Loucy (cell line): ENCODE data around the gene AKAP13.

Experiments
- H2AFZ ChIP-seq: fragments of 200-600 bp; sonication (generic); 2 replicates; pipeline ENCODE4 v1.6.0; 2016; ENCODE audit warnings: antibody characterized with exemption, mild to moderate bottlenecking, low read length, moderate library complexity
- H3F3A ChIP-seq: fragments of 200-600 bp; 2 replicates; pipeline ENCODE4 v1.6.0; 2016; ENCODE audit warnings: antibody characterized with exemption, low read depth, mild to moderate bottlenecking
- H3K27me3 ChIP-seq: fragments of 200-600 bp; sonication (generic); 2 replicates; pipeline ENCODE4 v1.6.1; 2014; ENCODE audit warnings: low read length, mild to moderate bottlenecking; ENCODE audit not compliant: insufficient read depth, poor library complexity, severe bottlenecking
- H3K36me3 ChIP-seq: fragments of 200-600 bp; sonication (generic); 2 replicates; pipeline ENCODE4 v1.6.1; 2016; ENCODE audit warnings: low read length; ENCODE audit not compliant: insufficient read depth
- H3K4me1 ChIP-seq: fragments of 200-600 bp; sonication (generic); 2 replicates; pipeline ENCODE4 v1.5.1; 2014; ENCODE audit warnings: low read length, mild to moderate bottlenecking; ENCODE audit not compliant: insufficient read depth, poor library complexity, severe bottlenecking
- H3K4me2 ChIP-seq: fragments of 200-600 bp; sonication (generic); 2 replicates; pipeline ENCODE4 v1.6.0; 2014; ENCODE audit warnings: antibody characterized with exemption, low read length, low read depth, mild to moderate bottlenecking; ENCODE audit not compliant: poor library complexity, severe bottlenecking
- H3K4me3 ChIP-seq: fragments of 200-600 bp; sonication (generic); 2 replicates; pipeline ENCODE4 v1.5.1; 2014; ENCODE audit warnings: low read length, mild to moderate bottlenecking, mixed read lengths; ENCODE audit not compliant: poor library complexity, severe bottlenecking
- H3K79me2 ChIP-seq: fragments of 200-600 bp; sonication (generic); 2 replicates; pipeline ENCODE4 v1.6.1; 2014; ENCODE audit warnings: low read length; ENCODE audit not compliant: insufficient read depth
- H3K9ac ChIP-seq: fragments of 200-600 bp; sonication (generic); 2 replicates; pipeline ENCODE4 v1.6.0; 2014; ENCODE audit warnings: mild to moderate bottlenecking, low read depth, low read length, moderate library complexity; ENCODE audit not compliant: poor library complexity, severe bottlenecking
- H3K9me2 ChIP-seq: fragments of 200-600 bp; sonication (generic); replicated peaks from 2 replicates; pipeline ENCODE4 v1.6.1; 2016; ENCODE audit warnings: low read depth, low read length, mixed read lengths
- H3K9me3 ChIP-seq: fragments of 200-600 bp; sonication (generic); 2 replicates; pipeline ENCODE4 v1.6.1; 2014; ENCODE audit warnings: mild to moderate bottlenecking, antibody characterized with exemption, low read length, low read depth; ENCODE audit not compliant: insufficient read depth
- H4K20me1 ChIP-seq: fragments of 200-600 bp; sonication (generic); 2 replicates; pipeline ENCODE4 v1.6.0; 2014; ENCODE audit warnings: antibody characterized with exemption, low read length, mild to moderate bottlenecking; ENCODE audit not compliant: insufficient read depth, poor library complexity, severe bottlenecking
- EZH2phosphoT487 ChIP-seq: fragments of 200-600 bp; IDR thresholded peaks from 2 replicates; pipeline ENCODE4 v1.6.1; 2018; ENCODE audit warnings: antibody characterized with exemption, mild to moderate bottlenecking, moderate library complexity, borderline replicate concordance
- TF ChIP-seq, protein P1 (sequence below): fragments of 200-600 bp; sonication (generic); conservative IDR thresholded peaks from 2 replicates; pipeline ENCODE4 v1.5.1; 2014; ENCODE audit warnings: mild to moderate bottlenecking, antibody characterized with exemption, low read length

The AKAP13 gene

DNA sequence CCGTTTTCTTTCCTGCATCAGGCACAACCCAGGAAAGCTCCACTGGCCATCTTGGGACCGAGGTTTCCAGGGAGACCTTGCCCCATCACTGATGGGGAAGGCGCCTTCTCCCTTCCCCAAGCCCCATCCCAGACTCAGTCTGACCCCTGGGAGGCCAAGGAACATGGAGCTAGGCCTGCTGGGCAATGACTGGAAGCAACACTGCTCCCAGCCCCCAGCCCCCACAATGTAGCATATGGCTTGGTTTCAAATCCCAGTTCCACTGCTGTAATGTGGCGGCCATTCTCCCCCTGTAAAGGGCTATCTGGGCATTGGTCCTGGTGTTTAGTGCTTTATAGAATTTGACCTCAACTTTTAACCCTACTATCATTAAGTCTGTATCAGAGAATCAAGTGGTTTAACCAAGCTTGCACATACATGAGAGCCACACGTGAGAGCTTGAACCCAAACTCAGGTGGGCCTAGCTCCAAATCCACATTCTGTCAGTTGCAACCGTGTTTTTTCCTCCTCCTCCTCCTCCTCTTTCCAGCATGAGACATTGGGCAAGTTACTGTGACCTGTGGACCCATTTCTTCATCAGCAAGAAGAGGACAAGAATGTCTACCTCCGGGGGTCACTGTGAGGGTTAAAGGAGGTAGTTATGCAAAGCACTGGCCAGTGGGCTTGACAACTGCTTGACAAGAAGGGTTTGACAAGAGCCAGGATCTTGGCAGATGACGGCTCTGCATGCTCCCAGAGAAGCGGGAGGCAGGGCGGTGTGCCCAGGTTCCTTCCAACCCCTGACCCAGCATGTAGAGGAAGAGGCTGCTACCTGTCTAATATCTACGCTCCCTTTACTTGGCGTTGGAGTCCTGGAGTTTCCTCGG lies 376.9 kb downstream of the AKAP13 start:
- TF ChIP-seq, protein P1, sequence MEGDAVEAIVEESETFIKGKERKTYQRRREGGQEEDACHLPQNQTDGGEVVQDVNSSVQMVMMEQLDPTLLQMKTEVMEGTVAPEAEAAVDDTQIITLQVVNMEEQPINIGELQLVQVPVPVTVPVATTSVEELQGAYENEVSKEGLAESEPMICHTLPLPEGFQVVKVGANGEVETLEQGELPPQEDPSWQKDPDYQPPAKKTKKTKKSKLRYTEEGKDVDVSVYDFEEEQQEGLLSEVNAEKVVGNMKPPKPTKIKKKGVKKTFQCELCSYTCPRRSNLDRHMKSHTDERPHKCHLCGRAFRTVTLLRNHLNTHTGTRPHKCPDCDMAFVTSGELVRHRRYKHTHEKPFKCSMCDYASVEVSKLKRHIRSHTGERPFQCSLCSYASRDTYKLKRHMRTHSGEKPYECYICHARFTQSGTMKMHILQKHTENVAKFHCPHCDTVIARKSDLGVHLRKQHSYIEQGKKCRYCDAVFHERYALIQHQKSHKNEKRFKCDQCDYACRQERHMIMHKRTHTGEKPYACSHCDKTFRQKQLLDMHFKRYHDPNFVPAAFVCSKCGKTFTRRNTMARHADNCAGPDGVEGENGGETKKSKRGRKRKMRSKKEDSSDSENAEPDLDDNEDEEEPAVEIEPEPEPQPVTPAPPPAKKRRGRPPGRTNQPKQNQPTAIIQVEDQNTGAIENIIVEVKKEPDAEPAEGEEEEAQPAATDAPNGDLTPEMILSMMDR: no peak
- TF ChIP-seq EZH2phosphoT487: no peak
- no peaks in the 10 kb centered on the region for H3K79me2 ChIP-seq
- H3K9me3 ChIP-seq: no peaks in the 10 kb centered on the region
- no peaks in the 10 kb centered on the region for H3K4me1 ChIP-seq
- H3F3A ChIP-seq: no peaks in the 10 kb centered on the region
- H3K9me2 ChIP-seq: no peaks in the 10 kb centered on the region
- no peaks in the 10 kb centered on the region for H3K27me3 ChIP-seq
- H3K4me2 ChIP-seq: no peak overlapping the region
- H3K9ac ChIP-seq: no peak overlapping the region
- H4K20me1 ChIP-seq: no peaks in the 10 kb centered on the region
- peaks cover 5% of the 10 kb centered on the region; the same call in 1 of the 2 replicates for H3K36me3 ChIP-seq
- no peak overlapping the region for H2AFZ ChIP-seq
- H3K4me3 ChIP-seq: no peak overlapping the region

DNA sequence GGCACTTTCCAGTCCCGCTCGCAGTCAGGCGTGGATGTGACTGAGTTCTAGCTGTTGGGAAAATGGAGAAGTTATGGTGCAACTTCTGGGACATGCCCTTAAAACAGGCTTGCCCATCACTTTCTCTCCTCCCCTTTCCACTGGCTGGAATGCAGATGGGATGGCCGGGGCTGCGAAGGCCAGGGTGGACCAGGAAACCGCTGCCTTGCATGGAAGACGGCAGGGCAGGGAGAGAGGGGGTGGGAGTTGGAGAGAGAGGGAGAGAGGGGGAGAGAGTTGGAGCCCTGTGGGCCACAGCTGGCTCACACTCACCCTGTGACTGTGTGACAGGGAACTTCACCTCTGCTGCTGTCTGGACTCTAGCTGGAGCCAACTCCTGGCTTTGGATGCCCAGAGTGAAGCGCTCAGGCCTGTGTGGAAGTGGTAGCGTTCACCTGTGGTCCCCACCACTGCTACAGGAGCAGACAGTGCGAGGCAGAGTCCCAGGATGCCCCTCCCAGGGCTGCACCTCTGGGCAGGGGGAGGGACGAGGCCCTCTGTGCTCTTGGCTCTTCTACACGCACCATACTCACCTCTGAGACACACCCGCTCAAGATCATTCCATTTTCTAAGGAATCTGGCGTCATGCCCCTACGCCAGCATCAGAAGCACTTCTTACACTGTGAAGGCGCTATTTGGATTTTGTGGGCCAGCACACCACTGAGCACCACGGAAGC lies 377.7 kb downstream of the AKAP13 start:
- H3K9ac ChIP-seq: no peak overlapping the region
- H3K9me3 ChIP-seq: no peaks in the 10 kb centered on the region
- no peak overlapping the region for H2AFZ ChIP-seq
- no peak for TF ChIP-seq EZH2phosphoT487
- TF ChIP-seq, protein P1: no peak
- no peaks in the 10 kb centered on the region for H3F3A ChIP-seq
- no peaks in the 10 kb centered on the region for H4K20me1 ChIP-seq
- H3K27me3 ChIP-seq: no peaks in the 10 kb centered on the region
- no peaks in the 10 kb centered on the region for H3K9me2 ChIP-seq
- no peak overlapping the region for H3K4me3 ChIP-seq
- H3K36me3 ChIP-seq: peaks cover 5% of the 10 kb centered on the region; the same call in 1 of the 2 replicates
- no peak overlapping the region for H3K4me2 ChIP-seq
- no peaks in the 10 kb centered on the region for H3K79me2 ChIP-seq
- no peaks in the 10 kb centered on the region for H3K4me1 ChIP-seq

DNA sequence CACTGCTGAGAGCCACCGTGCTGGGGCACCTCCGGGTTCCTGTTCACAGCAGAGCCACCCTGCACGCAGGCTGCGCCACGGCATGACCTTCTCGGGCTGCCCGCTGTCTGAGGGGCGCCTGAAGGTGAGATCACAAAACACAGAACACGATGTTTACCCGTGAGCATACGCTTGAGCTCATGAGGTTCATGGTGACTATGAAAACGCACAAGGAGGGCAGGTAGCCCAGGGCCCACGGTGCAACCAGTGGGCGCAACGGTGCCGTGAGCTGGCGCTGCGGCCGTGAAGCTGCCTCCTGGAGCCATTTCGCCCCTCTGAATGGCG lies 378.2 kb downstream of the AKAP13 start:
- Histone ChIP-seq H3K9ac (no peak overlapping the region), H3K4me2 (no peak overlapping the region), H3F3A (no peaks in the 10 kb centered on the region), H3K27me3 (no peaks in the 10 kb centered on the region), H2AFZ (no peak overlapping the region), H3K79me2 (no peaks in the 10 kb centered on the region), H3K9me3 (no peaks in the 10 kb centered on the region), H3K9me2 (no peaks in the 10 kb centered on the region), H3K4me3 (no peak overlapping the region), H3K4me1 (no peaks in the 10 kb centered on the region), H4K20me1 (no peaks in the 10 kb centered on the region), H3K36me3 (peaks cover 11% of the 10 kb centered on the region; the same call in 1 of the 2 replicates)
- TF ChIP-seq, protein P1: no peak
- TF ChIP-seq EZH2phosphoT487: no peak
